Measurements from ENCODE around the gene PALLD.

The PALLD gene

DNA sequence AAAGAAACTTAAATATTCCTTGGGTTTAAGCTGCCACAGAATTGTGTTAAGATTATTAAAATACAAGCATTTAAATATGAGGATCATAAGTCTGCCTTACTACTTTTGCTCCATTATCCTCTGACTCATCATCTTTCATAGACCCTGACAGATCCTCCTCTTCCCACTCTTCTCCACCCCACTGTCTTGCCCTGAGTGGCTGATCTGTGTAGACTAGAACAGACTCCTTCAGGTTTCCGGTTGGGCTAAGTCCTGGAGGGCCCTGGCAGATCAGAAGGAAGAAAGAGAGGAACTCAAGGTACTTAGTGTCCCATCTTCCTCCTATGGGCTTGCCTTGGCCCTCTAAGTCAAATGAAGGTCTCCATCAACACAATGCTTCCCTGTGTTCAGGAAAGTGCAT, 30.7 kb downstream of the PALLD start:
- no peak for DNase-seq (ENCODE audit: low spot score)

- no peak for DNase-seq (ENCODE audit: low spot score)
Observed at GRCh38 chr4:168528131-168528949, 31.5 kb downstream of the PALLD start.

GRCh38 chr4:168529257-168529656, 32.4 kb downstream of the PALLD start:
- DNase-seq (ENCODE audit: low spot score): no peak

DNA sequence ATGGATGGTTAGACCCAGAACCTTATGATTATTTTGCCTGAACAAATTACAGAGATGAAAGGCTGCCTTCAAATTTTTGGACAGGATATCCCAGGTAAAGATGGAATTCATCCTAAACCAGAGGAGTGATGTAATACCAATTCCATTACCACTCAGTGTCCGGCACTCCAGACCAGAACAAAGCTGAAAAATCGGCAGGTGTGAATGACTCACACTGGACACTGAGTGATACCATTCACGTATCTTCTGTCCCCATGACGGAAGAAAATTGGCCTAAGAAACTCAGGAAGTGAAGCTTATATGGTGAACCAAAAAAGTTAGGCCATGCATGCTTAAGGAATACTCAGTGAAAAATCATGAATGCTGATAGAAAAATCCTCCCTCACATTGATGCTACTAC, 34.5 kb downstream of the PALLD start:
- no peak for DNase-seq (ENCODE audit: low spot score)

DNA sequence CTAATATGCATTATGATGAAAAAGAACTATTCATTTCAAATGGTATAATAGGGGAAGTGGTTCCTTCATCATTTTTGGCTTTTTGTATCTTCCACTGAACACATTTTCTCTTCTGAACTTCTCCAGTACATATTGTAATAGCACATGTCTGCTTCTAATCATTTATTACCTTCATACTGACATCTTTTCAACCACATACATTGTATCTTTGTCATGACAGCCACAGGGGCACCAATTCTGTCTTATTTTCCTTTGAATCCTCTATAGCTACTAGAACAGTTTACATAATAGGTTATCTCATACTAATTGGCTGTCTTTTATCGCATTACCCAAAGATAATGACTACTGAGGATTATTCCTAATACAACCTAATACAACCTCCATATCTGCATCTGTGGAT, 37.7 kb downstream of the PALLD start:
- no peak for DNase-seq (ENCODE audit: low spot score)

DNA sequence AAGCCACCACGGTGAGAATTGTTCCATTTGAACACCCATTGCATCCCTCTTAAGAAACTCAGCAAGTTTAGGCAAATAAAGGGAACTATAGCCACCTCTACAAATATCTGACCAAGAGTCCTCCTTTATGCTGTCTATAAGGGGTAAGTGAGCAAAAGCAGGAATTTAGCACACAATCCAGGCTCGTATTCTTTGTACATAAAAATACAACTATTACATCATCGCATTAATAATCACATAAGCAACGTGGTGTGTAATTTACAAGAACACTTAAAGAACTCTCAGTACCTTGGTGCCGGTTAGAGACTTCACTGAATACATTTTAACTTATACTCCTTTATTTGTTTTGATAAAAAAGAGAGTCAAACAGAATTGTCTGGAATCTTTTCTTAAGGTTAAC, 38.8 kb downstream of the PALLD start:
- DNase-seq (ENCODE audit: low spot score): no peak

DNA sequence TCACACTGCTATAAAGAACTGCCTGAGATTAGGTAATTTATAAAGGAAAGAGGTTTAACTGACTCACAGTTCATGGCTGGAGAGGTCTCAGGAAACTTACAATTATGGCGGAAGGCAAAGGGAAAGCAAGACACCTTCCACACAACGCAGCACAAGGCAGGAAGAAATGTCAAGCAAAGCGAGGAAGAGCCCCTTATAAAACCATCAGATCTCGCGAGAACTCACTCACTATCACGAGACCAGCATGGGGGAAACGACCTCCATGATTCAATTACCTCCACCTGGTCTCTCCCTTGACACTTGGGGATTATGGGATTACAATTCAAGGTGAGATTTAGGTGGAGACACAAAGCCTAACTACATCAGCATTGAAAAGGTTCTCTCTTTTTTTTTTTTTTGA, 39.6 kb downstream of the PALLD start:
- no peak for DNase-seq (ENCODE audit: low spot score)

- DNase-seq (ENCODE audit: low spot score): no peak
Observed at GRCh38 chr4:168537086-168537485, 40.2 kb downstream of the PALLD start.

DNA sequence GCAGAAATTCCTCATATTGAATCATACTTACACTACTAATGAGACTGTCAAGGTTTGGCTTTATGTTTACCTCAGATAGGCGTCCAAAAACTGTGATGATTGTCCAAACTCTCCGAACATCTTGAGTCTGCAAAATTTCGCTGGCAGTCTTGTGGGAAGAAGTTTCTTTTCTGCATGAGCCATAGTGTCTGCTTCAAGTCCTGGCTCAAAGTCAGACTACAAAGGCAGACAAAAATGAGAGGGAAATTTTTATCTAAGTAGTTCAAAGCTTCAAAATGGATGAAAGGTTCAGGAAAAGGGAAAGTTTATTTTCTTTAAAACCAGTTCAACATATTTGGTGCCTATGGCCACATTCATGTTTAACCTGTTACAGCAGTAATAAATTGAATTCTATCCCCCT, 40.7 kb downstream of the PALLD start:
- no peak for DNase-seq (ENCODE audit: low spot score)

DNA sequence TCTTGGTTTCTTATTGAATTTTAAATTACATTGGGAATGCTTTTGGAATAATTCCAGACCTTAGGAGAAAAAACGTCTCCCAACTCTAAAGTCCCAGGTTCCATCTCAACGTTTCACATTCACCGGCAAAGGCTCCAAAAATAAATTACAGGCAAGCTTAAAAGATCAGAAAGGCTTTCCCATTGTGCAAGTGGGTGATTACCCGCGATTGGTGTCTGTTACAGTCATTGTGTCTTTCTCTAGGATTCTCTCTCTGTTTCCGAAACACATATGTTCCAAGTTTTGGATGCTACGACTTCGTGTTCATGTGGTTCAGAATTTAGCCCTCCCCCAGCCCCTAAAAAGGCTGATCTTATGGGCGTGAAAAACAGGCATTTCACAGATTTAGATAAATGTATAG, 41.8 kb downstream of the PALLD start:
- DNase-seq (ENCODE audit: low spot score): no peak

GRCh38 chr4:168540086-168540485, 43.2 kb downstream of the PALLD start:
- no peak for DNase-seq (ENCODE audit: low spot score)

- DNase-seq (ENCODE audit: low spot score): no peak
Observed at GRCh38 chr4:168540503-168541265, 43.8 kb downstream of the PALLD start.

GRCh38 chr4:168541266-168541953, 44.6 kb downstream of the PALLD start:
- no peak for DNase-seq (ENCODE audit: low spot score)

DNA sequence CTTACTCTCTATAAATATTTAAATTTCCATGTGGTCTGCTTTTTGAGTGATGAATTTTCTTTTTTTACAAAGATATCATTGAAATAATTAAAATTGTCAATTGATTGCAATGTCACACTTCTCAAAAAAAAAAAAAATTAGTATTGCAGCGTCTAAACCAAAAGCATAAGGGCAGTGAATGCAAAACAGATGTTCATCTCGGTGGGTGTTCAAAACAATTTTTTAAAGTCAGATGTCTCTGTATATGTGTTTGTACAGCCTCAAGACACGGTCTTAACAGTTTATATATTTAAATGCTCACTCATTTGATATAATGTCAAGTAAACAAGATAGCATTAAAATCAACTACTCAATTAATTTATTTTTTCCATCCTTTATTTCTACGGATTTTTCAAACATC, 52.3 kb downstream of the PALLD start:
- no peak for DNase-seq (ENCODE audit: low spot score)

GRCh38 chr4:168550064-168550766, 53.4 kb downstream of the PALLD start:
- DNase-seq (ENCODE audit: low spot score): no peak

GRCh38 chr4:168551211-168551610, 54.4 kb downstream of the PALLD start:
- no peak for DNase-seq (ENCODE audit: low spot score)

DNA sequence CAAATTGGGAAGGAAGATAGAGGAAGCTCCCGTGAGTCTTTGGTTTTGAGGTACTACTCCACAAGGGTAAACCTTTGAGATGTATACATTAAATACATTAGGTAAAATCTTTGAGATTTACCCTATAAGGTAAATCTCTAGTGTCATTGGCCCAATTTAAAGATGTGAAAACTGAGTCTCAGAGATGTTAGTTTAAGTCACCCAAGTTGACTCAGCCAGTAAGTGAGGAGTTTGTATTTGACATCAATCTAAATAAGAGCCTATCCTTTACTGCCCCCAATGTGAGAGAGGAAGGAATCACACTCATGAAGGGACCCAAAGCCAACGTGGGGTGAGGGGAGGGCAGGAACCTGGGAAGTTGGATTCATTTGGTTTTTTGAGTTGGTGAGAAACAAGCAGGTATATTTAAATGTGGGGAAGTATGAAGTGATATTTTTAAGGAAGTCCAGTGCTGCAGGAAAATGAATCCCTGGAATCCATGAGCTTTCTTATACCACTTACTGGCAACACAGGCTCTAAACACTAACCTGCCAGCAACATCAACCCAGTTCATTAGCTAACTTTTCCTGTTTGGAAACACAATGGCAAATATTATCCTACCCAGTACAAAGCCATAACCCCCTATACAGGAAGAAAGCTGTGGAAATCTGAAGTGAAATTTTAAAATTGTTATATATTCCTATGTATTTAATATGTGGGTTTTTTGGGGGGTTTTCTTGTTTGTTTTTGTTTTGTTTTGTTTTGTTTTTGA, 55.3 kb downstream of the PALLD start:
- peak; percentile 8 for DNase-seq (ENCODE audit: low spot score)

GRCh38 chr4:168553714-168554370, 57.0 kb downstream of the PALLD start:
- DNase-seq (ENCODE audit: low spot score): no peak

DNA sequence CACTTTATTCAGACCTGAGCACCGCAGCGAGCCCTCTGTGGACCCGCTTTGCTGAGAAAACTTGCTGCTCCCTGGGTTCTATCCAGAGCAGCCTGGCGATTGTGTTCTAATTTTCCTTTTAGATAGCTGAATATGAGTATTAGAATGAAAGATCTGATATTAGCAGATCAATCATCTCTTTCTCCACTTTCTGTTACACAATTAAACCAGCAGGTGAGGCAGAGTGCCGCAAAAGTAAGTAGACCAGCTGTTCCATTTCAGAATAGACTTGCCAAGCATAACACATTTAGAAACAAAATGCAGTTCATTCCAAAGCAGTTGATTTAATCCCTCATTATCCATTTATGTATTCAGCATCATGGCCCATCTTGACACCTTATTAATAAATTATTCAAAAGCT, 58.6 kb downstream of the PALLD start:
- DNase-seq (ENCODE audit: low spot score): no peak

GRCh38 chr4:168557658-168558057, 60.8 kb downstream of the PALLD start:
- no peak for DNase-seq (ENCODE audit: low spot score)

DNA sequence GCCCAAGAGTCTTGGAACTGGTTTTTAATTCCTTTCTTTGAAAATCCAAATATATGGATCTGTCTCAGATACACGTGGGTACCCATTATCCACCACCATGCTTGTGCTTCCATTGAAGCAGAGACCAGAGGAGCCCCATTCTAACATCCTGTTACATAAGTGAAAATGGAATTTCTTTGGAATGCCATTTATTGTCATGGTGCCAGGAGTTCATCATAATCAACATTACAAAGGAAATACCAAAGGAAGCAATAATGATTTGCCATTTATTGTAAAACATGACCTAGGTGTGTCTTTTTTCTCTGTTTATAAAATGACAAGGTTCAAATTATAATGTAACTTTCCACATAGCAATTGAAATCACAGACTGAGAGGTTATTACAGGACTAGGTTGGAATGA, 61.7 kb downstream of the PALLD start:
- no peak for DNase-seq (ENCODE audit: low spot score)
